HG03097 (cell line): ENCODE results near the gene NOTCH1.

Source experiments
- ATAC-seq: cut with Tn5 transposase; IDR thresholded peaks from one replicate; pipeline ENCODE4 v1.9.1; 2021; ENCODE audit not compliant: unreplicated experiment, low FRiP score

The NOTCH1 gene

DNA sequence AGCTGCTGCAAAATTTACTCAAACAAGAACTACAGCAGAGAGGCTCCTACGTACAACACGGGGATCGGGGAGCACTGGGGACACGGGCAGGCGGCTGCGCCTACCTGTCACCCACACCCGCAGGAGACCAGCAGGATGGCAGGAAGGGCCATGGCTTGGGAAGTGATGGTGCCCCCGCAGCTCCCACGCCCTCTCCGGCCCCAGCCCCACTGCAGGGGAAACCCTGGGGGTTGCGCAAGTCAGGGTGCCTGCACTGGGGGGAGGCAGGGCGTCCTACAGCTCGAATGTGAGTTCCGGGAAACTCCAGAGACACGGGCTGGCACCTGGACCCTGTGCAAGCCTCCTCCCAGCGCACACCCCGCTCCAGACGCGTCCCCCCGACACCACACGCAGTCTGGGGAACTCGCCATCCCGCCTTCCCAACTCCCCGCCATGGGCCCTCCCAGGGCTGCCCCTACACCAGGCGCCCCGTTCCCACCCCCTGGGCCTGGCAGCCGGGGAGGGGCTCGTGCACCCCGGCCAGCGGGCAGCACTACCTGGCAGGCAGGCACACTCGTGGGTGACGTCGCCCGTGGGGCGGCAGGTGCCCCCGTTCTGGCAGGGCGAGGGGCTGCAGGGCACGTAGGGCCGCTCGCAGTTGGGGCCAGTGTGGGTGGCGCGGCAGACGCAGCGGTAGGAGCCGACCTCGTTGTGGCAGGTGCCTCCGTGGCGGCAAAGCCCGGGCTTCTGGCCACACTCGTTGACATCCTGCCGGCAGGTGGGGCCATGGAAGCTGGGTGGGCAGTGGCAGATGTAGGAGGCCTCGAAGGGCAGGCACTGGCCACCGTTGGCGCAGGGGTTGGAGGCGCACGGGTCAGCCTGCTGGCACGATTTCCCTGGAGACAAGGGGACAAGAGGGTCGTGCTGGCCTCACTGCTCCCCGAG is 23.3 kb downstream of the NOTCH1 start:
- ATAC-seq = no peak

DNA sequence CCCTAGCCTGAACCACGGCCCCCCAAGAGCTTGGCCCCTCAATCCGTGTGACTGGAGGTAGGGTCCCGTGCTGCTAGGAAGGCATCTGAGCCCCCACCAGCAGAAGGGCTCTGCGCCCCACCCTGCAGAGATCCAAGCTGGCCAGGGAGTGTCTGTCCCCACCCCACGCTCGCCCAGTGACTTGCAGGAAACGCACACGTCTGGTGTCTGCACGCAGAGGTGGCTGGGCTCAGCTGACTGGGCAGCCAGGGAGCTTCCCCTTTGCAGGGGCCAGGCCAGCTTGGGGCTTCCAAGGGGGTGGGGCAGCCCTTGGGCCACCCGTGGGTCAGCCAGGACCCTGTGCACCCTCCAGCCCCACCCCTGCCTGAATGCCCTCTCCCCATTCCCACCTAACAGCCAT is 24.3 kb downstream of the NOTCH1 start:
- ATAC-seq = no peak

DNA sequence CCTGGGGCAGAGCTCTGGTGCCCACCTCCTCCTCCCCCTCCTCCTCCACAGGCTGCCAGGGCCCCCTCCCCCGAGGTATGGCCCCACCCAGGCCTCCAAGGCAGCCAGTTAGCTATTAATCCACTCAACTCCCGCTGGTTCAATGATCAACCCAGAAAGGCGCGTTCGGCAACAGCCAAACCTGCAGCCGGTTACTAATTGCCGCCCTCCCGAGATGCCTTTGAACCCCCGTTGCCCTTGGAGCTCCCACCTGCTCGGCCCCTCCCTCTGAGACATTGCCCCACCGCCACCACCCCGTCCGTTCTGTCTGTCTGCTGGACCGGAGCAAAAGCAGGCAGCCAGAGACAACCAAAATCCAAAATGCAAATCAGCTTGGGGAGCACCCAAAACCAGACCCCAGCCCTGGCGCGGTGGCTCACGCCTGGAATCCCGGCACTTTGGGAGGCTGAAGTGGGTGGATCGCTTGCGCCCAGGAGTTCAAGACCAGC is 25.8 kb downstream of the NOTCH1 start:
- ATAC-seq = no peak

DNA sequence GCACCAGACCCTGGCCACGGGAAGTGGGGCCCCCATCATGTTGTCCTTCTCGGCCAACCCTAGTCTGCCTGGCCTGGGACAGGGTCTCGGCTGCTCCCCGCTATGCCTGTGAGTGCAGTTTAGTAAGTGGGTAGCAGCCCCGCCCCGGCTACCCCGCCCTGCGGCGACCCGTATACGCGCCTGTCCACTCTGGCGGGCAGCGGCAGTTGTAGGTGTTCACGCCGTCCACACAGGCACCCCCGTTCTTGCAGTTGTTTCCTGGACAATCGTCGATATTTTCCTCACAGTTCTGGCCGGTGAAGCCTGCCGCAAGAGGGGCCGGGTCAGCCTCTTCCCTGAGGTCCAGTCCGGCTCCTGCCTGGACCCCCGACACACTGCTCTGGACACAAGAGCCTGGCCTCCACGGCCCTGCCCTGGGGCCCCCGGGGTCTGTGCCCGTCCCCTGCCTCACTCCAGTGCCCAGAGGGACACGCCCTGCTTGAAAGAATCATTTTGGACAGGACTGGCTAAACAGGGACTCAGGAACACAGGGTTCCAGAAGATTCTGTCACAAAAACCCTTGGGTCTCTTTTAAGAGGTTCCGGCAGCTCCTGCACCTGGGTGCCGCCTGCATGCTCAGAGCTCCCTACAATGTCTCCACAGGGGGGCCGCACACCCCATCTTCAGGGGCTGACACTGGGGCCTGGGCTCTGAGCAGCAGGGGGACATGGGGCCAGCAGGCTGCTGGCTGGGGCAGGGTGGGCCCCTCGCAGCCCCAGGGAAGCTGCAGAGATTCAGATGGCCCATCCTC is 26.4 kb downstream of the NOTCH1 start:
- ATAC-seq = no peak

DNA sequence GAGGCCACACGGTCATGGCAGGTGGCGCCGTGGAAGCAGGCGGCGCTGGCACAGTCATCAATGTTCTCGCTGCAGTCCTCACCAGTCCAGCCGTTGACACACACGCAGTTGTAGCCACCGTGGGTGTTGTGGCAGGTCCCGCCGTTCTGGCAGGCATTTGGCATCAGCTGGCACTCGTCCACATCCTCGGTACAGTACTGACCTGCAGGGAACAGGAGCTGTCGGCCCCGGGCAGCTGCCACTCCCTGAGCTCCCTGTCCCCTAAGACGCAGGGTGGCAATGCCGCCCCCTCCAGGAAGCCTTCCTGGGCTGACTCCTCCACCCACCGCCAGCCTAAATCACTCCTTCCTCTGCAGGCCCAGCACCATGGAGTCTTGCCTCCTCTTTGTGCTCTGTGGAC is 27.2 kb downstream of the NOTCH1 start:
- no peak for ATAC-seq

DNA sequence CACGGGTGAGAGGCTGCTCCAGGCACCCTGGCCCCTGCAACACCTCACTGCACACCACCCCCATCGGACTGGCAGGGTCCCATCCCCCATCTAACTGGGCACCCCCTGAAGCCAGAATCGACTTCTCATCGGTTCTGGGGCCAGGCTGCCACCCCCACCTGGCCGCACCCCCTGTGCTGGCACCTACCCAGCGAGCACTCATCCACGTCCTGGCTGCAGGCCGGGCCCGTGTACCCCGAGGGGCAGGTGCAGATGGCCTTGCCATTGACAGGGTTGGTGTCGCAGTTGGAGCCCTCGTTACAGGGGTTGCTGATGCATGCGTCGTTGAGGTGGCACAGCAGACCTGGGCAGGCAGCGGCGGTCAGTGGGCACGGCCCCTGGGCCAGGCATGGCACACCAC is 27.9 kb downstream of the NOTCH1 start:
- no peak for ATAC-seq

DNA sequence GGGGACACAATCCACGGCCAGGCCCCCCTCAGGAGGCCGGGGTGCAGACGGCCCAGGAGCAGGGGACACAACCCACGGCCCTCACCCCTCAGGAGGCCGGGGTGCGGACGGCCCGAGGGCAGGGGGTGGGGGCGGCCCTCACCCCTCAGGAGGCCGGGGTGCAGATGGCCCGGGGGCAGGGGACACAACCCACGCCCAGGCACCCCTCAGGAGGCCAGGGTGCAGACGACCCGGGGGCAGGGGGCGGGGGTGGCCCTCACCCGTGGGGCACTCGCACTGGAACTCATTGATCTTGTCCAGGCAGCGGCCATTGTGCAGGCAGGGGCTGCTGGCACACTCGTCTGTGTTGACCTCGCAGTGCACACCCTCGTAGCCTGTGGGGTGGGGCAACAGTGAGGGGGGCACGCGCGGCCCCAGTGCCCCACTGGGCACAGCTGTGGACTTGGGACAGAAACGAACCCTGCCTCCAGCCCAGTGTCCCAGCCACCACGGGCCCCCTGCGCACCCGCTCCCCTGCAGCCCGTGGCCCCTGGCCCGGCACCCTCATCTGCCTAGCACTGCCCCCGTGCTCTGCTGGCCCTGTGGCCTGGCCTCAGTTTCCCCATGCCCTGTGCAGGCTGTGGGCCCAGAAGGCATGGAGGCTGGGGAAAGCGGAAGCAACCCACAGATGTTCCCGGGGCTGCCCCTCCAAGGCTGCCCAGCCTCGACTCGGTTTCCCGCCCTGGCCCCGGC is 28.7 kb downstream of the NOTCH1 start:
- ATAC-seq = no peak

DNA sequence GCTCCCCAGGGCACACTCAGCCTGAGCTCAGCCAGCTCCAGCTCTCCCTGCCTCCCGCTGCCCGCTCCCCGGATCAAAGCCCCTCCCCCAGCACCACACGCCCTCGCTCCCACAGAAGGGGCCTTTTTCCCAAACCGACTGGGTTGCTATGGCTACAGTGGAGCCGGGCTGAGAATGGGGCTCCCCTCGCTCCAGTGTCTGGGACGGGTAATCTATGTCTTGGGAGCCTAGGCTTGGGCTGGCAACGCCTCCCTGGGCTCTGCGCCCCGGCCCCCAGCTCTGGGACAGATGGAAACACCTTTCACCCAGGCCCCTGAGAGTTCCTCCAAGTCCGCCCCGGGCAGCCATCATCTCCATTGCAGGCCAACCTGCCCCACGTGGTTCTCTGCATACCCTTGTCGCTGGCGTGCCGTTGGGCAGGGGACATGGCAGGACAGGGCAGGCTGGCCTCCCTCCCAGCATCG is 29.6 kb downstream of the NOTCH1 start:
- no peak for ATAC-seq

DNA sequence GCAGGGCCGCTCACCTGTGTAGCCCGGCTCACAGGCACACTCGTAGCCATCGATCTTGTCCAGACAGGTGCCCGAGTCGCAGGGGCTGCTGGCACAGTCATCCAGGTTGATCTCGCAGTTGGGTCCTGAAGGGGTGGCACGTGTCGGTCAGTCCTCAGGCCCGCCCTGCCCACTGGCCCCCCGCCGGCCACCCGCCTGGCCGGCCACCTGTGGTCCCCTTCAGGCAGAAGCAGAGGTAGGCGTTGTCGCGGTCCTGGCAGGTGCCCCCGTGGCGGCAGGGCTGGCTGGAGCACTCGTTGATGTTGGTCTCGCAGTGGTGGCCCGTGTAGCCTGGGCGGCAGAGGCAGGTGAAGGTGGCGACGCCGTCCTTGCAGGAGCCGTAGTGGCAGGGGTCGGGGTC is 30.6 kb downstream of the NOTCH1 start:
- ATAC-seq = no peak

DNA sequence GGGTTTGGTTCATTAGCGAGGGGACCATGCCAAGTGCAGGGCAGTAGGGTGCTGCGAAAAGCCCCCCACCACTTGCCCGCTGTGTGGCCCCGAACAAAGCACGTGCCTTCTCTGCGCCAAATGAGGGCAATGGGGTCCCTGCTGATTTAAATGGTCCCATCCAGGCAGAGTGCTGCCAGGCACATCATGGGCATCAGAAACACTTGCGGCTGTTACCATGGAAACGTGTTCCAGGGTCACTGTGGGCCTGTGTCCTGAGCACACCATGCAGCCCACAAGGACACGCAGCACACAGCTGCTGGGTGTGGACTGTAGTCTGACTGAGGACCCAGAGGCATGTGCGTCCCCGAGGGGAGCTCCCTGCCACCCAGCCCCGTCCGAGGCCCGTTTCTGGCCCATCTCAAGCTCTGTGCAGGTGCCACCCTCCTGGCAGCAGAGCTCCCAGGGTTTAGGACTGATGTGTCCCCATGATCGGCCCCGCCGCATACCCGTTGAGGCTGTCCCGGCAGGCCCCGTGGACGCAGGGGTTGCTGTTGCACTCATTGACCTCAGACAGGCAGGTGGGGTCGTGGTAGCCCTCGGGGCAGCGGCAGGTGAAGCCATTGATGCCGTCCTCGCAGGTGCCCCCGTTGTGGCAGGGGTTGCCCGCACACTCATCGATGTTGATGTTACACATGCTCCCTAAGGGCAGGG is 31.7 kb downstream of the NOTCH1 start:
- ATAC-seq = no peak

DNA sequence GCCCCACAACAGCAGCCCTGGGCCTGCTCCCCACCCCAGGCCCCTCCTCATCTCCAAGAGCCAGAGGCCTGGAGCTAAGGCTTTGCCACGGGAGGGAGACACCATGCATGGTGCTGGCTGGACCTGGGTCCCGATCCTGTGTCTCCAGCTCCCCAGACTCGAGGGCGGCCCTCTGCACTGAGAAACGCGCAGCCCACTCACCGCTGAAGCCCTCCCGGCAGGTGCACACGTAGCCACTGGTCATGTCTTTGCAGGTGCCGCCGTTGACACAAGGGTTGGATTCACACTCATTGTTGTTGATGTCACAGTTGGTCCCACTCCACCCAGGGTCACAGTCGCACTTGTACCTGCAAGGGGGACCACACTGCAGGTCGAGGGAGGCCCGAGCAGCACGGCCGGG is 32.7 kb downstream of the NOTCH1 start:
- no peak for ATAC-seq

DNA sequence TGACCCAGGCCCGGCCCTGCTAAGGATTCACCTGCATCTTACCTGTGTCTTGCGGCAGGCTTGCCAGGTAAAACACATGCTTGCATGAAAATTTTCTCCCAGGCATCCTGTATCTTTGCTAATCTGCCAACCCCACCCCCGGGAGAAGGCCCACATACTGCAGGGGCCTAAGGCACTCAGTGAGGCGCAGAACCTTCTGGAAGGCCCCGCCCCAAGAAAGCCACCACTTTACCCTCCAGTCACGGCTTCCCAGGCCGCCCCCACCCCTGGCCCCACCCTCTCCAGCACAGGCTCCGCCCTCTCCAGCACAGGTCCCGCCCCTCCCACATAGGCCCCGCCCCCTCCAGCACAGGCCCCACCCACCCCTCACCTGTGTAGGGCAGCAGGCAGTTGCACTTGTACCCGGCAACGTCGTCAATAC is 33.2 kb downstream of the NOTCH1 start:
- ATAC-seq = no peak

DNA sequence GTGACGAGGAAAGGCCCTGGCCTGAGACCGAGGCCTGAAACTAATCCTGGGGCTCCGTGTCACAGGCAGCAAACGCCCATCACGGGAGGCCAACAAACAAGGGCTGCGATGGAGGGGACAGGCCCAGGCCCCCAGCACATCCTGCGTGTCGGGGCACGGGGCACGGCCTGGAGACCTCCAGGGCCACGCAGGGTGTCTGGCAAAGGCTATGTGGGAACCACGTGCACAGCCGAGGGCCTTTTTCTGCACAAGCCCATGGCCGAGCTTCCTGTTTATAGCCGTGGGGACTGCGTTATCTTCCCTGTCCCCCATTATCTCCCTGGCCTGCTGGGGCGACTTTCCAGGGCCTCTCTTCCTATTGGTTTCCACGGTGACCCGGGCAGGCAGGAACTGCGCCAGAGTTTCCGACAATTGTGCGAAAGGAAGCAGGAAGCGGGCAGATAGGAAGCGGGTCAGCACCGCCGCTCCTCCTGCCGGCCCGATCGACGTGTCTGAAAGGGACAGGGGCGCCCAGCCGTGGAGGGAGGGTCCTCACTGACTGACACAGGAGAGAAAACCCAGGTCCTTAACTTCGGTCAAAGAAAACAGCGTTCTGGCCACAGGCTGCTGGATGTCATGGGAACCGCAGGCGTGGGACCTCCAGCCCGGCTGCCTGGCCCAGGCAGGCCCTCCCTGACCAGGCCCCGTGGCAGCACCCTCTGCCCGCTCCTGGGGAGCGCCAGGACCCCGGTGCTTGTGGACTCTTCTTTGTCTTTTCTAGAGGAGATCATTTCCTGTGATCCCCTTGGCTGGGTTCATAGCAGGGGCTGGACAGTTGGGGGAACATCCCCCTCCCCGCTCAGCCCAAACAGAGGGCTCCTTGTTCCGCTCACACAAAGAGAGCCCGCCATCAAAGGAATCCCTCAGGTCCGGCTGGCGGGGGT is 33.9 kb downstream of the NOTCH1 start:
- no peak for ATAC-seq

DNA sequence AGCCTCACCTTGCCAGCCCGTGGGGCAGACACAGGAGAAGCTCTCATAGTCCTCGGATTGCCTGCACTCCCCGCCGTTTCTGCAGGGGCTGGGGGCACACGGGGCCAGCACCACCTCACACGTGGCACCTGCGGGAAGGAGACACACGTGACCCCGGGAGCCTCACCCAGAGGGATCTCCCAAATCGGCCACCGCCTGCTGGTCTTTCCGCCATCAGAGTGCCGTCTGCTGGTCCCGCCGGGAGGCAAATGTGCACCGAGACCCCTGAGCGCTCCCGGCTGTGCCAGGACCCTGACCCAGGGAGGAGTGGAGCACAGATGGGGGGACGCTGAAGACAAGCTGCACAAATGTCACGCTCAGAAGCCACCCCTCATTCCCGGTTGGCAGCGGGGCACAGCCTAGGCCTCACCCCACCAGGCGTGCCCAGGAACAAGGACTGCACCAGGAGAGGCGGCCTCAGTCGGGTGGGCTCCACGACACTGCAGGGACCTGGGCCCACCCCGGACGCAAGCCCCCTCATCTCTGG is 34.6 kb downstream of the NOTCH1 start:
- no peak for ATAC-seq

DNA sequence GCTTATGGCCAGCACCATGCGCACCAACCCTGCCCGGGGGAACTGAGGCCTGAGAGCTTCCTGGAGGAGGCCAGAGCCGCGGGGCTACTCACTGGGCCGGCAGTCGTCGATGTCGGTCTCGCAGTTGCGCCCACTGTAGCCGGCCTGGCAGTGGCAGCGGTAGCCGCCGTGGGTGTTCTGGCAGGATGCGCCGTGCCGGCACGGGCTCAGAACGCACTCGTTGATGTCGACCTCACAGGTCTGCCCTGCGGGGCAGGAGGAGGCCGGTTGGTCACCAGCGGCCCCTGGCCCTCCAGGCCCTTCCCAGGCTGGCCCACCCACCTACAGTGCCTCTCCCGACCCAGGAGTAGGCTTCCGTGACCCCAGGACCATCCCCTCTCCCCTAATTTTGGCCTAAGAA is 35.3 kb downstream of the NOTCH1 start:
- no peak for ATAC-seq

DNA sequence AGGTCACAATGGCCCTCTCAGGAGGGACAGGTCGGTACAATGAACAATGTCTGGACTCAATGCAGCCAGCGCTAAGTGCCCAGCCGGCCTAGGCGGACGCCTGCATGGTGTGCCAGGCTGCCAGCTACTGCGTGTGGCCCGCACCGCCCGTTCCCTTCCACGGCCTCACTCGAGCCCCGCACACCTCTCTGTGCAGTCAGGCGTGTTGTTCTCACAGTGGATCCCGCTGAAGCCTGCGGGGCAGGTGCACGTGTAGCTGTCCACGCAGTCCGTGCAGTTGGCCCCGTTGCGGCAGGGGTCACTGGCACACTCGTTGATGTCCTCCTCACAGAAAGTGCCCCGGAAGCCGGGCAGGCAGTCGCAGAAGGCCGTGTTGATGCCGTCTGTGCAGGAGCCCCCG is 36.3 kb downstream of the NOTCH1 start:
- ATAC-seq = no peak

DNA sequence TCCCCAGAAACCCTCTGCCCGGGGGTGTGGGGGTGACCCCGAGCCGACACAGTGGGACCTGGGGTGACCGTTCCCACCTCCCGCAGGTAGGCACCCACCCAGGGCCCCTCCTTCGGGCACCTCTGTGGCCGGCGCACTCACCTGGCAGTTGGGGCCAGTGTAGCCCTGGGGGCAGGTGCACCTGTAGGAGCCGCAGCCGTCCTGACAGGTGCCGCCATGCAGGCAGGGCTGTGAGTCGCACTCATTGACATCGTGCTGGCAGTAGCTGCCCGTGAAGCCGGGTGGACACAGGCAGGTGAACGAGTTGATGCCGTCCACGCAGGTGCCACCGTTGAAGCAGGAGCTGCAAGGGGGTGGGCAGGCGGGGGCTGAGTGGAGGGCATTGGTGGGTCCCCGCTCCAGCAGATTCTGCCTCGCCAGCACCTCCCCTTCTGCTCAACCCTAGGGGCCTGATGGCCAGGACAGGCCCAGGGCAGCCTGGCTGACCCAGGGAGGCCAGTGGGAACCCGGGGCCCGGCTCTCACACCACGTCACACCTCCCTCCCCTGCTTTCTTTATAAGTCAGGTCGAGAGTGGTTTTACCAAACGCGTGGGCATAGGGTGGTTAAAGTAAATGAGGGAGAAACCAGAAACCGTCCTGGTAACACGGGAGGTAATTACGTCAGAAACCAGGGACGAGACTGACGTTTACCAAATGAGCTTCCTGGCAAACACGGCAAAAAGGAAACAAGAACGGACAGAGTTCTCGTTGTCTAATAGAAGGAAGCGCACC is 36.9 kb downstream of the NOTCH1 start:
- no peak for ATAC-seq

DNA sequence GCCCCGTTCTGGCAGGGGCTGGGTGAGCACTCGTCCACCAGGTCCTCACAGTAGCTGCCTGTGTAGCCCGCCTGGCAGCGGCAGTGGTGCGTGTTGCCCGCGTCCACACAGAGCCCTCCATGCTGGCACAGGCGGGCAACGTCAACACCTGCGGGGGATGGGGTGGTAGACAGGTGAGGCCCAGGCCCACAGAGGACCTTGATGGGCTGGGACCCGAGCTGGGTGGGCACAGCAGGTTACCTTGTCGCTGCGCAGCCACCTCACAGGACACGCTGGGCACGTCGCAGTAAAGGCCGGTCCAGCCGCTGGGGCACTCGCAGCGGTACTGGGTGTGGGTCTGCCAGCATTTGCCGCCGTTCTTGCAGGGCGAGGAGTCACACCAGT is 37.9 kb downstream of the NOTCH1 start:
- ATAC-seq = no peak
